Brain microvascular endothelial cell (primary cell): ENCODE data around the gene CEP131.

Experiments
- DNase-seq: peaks from one replicate; pipeline ENCODE4 v3.0.0-alpha.2; 2020
- H3K27ac ChIP-seq: fragments of 250-450 bp; sonication (Bioruptor Pico); 2 replicates; pipeline ENCODE4 v1.5.1; 2020; ENCODE audit warnings: mild to moderate bottlenecking, moderate library complexity
- H3K27me3 ChIP-seq: fragments of 250-450 bp; sonication (Bioruptor Pico); replicated peaks from 2 replicates; pipeline ENCODE4 v1.5.1; 2020; ENCODE audit warnings: mild to moderate bottlenecking
- H3K36me3 ChIP-seq: fragments of 250-450 bp; sonication (Bioruptor Pico); replicated peaks from 2 replicates; pipeline ENCODE4 v1.5.1; 2020; ENCODE audit warnings: mild to moderate bottlenecking
- H3K4me3 ChIP-seq: 2 replicates; pipeline ENCODE4 v1.5.1; 2011; ENCODE audit warnings: low read depth, mild to moderate bottlenecking, control low read depth, low read length, moderate library complexity
- CTCF ChIP-seq: IDR thresholded peaks from 2 replicates; pipeline ENCODE4 v1.5.1; 2011; ENCODE audit warnings: low read depth, mild to moderate bottlenecking, moderate library complexity, low read length, control low read depth, inconsistent platforms; ENCODE audit errors: missing control alignments
- in situ Hi-C: cut with HindIII; loops from 2 replicates; pipeline ENCODE4 v1.10.0; 2017; ENCODE audit warnings: low sequenced_read_pairs, low pct_ligation_motif_present

The CEP131 gene

GRCh38 chr17:81187120-81187519 is 35.6 kb downstream of the CEP131 start:
- Histone ChIP-seq H3K27ac (no peak overlapping the region), H3K4me3 (no peak overlapping the region), H3K27me3 (no peaks in the 10 kb centered on the region), H3K36me3 (no peaks in the 10 kb centered on the region)
- TF ChIP-seq CTCF: no peak
- in situ Hi-C loops: loop anchor here (5.0 kb wide), 1 partner anchor 55 kb away; no protein-coding TSS in a partner anchor
- no peak for DNase-seq

- Histone ChIP-seq H3K36me3 (no peaks in the 10 kb centered on the region), H3K27ac (no peak overlapping the region), H3K27me3 (no peaks in the 10 kb centered on the region), H3K4me3 (no peak overlapping the region)
- no peak for DNase-seq
- no peak for TF ChIP-seq CTCF
- in situ Hi-C loops: loop anchor here (5.0 kb wide), 1 partner anchor 54 kb away; no protein-coding TSS in a partner anchor
These were observed 36.6 kb downstream of the CEP131 start for GRCh38 chr17:81186203-81186602.

- no peak for TF ChIP-seq CTCF
- no peak overlapping the region for H3K27ac ChIP-seq
- in situ Hi-C loops: no loop called here
- no peak for DNase-seq
- H3K27me3 ChIP-seq: no peaks in the 10 kb centered on the region
- no peak overlapping the region for H3K4me3 ChIP-seq
- no peaks in the 10 kb centered on the region for H3K36me3 ChIP-seq
These were observed 38.2 kb downstream of the CEP131 start for GRCh38 chr17:81184555-81184954.

GRCh38 chr17:81183807-81184206 is 39.0 kb downstream of the CEP131 start:
- Histone ChIP-seq H3K4me3 (no peak overlapping the region), H3K27ac (no peak overlapping the region), H3K36me3 (no peaks in the 10 kb centered on the region), H3K27me3 (no peaks in the 10 kb centered on the region)
- in situ Hi-C loops: no loop called here
- TF ChIP-seq CTCF: no peak
- no peak for DNase-seq

- no peak for TF ChIP-seq CTCF
- Histone ChIP-seq H3K36me3 (no peaks in the 10 kb centered on the region), H3K27ac (no peak overlapping the region), H3K27me3 (no peaks in the 10 kb centered on the region), H3K4me3 (no peak overlapping the region)
- in situ Hi-C loops: no loop called here
- no peak for DNase-seq
These were observed 39.4 kb downstream of the CEP131 start for GRCh38 chr17:81183316-81183715.

- in situ Hi-C loops: no loop called here
- Histone ChIP-seq H3K27ac (no peak overlapping the region), H3K36me3 (no peaks in the 10 kb centered on the region), H3K4me3 (no peak overlapping the region), H3K27me3 (no peaks in the 10 kb centered on the region)
- TF ChIP-seq CTCF: no peak
- DNase-seq: no peak
These were observed 40.2 kb downstream of the CEP131 start for GRCh38 chr17:81182596-81182995.
